Right ventricle myocardium superior (tissue), 1 donor: ENCODE measurements around the gene TMEM141. TPM values are rescaled to one million over a fixed set of nuclear protein-coding genes. Genes with fewer than 3 reads are reported as not detected.
"Not testable (repeated sequence)": the region's sequence is repeated elsewhere in the genome, so short reads cannot be mapped to it uniquely, and the experiment has no call there.

ENCODE experiments used
- ATAC-seq: fragments of 200-7000 bp; cut with Tn5 transposase; one replicate; pipeline ENCODE4 v1.9.1; 2020; ENCODE audit warnings: mild to moderate bottlenecking; ENCODE audit not compliant: poor library complexity
- DNase-seq: peaks from one replicate; pipeline ENCODE4 v3.0.0-alpha.2; 2020
- intact Hi-C: fragments of 100-400 bp; cut with DNase I; formaldehyde crosslinking; loops from one replicate; pipeline ENCODE4 v1.11.2; 2022
- total RNA-seq: library from RNA; stranded (reverse); fragmentation: NEBNext Ultra II Directional; extraction: Animal tissue kit (Norgen Biotek cat#: 25700); gene quantifications from one replicate; pipeline ENCODE4 v1.2.1, GENCODE V29; 2021
- donor health status: DM: no; HTN: yes; CAD: no; lungs with severe emphysema.

The TMEM141 gene
- total RNA-seq, 1 donor from 2014 or later = 70.9 TPM

DNA sequence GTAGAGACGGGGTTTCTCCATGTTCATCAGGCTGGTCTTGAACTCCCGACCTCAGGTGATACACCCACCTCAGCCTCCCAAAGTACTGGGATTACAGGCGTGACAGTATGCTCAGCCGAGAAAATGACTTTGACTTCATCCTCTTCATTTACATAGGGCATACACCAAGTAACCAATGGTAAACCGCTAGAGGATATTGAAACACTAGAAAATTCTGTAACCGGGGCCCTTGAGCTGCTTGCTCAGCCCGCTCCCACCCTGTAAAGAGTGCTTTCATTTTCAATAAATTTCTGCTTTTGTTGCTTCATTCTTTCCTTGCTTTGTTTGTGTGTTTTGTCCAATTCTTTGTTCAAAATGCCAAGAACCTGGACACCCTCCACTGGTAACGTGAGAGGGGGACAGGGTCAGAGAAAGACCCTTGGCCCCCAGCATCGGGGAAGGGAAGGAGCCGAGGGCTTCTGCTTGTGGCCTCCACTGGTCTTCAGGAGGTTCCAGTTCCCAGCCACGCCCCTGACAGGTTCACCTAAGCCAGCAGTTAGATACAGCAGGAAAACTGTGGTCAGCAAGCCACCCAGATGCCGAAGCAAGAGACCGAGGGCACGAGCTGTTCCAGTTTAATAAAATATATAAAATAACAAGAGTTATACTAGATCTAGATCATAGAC, 25.3 kb upstream of the TMEM141 start:
- ATAC-seq, DNase-seq, intact Hi-C loops: not testable (repeated sequence)

DNA sequence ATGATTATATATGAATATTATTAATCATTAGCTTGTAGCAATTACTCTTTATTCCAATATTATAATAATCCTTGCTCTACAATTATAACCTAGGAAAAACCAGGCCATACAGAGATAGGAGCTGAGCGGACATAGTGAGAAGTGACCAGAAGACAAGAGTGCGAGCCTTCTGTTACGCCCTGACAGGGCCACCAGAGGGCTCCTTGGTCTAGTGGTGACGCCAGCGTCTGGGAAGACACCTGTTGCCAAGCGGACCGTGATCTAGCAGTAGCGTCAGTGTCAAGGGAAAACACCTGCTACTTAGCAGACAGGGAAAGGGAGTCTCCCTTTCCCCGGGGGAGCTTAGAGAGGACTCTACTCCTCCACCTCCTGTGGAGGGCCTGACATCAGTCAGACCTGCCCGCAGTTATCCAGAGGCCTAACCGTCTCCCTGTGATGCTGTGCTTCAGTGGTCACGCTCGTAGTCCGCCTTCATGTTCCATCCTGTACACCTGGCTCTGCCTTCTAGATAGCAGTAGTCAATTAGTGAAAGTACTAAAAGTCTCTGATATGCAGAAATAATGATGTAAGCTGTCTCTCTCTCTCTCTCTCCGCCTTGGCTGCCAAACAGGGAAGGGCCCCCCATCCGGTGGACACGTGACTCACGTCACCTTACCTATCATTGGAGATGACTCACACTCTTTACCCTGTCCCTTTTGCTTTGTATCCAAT, 24.6 kb upstream of the TMEM141 start:
- DNase-seq = peak; percentile 71
- intact Hi-C loops, ATAC-seq: not testable (repeated sequence)

- ATAC-seq (peak; percentile 46), DNase-seq (no peak)
- intact Hi-C loops = no loop called here
Measured at GRCh38 chr9:136769710-136770191, 21.4 kb upstream of the TMEM141 start.

DNA sequence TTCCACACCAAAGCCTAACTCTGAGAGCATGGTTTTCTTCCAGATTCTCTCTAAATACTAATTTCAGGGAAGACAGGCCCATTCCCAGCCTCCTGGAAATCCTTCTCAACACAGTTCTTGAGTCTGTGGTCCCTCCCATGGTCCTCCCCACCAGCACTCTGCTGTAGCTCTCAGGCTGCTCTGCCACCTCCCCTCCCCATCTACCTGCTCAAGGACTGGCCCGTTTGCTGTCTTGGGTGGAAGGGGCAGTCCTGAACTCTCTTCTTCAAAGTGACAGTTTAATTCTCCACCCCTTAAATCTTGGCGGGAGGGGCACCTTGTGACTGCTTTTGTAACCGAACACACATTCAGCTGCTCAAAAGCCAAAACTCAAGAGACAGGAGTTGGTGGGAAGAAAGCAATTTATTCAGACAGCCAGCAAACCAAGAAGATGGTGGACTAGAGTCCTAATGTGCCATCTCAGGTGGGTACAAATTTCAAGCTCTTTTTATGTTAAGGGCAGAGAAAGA, 19.2 kb upstream of the TMEM141 start:
- DNase-seq = no peak
- no peak for ATAC-seq
- intact Hi-C loops = no loop called here

- intact Hi-C loops = no loop called here
- no peak for DNase-seq
- peak; percentile 52 for ATAC-seq
Measured at GRCh38 chr9:136773386-136774044, 17.6 kb upstream of the TMEM141 start.

GRCh38 chr9:136774416-136775045, 16.6 kb upstream of the TMEM141 start:
- no peak for DNase-seq
- no peak for ATAC-seq
- intact Hi-C loops = no loop called here

DNA sequence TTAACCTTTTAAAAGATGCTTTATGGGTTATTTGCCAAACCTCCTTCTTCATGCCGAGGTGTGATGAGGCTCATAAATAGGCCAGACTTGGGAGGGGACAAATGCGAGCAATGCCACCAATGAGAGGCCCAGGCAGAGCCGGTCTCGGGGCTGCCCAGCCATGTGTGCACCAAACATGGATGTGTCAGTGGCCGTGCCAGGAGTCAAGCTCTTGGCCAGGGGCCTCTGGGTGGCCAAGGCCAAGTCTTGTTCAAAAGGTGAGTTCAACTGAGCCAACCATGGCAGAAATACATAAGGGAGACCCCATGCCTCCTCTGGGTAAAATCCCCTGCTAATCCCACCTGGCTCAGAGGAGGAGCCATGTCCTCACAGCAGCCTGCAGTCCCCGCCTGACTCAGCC, 16.0 kb upstream of the TMEM141 start:
- intact Hi-C loops = no loop called here
- no peak for DNase-seq
- no peak for ATAC-seq

DNA sequence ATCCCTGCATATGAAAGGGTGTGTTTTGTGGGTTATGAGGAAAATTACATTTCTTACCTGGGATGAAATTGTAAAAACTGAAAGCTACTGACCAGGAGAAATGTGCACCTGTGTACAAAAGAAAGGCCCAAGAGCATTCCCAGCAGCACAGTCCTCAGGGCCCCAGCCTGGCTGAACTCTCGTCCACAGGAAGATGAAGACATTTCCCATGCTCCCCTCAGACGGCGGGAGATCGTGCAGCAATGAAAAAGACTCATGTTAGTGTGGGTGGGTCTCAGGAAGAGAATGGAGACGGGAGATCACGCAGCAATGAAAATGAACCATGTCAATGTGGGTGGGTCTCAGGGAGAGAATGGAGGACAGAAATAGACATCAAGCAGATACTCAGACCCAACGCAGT, 14.2 kb upstream of the TMEM141 start:
- intact Hi-C loops = no loop called here
- DNase-seq = no peak
- ATAC-seq = no peak

- DNase-seq (no peak), ATAC-seq (no peak)
- intact Hi-C loops = no loop called here
Measured at GRCh38 chr9:136777359-136777758, 13.8 kb upstream of the TMEM141 start.

GRCh38 chr9:136779808-136780207, 11.3 kb upstream of the TMEM141 start:
- DNase-seq (no peak), ATAC-seq (no peak)
- intact Hi-C loops = no loop called here

DNA sequence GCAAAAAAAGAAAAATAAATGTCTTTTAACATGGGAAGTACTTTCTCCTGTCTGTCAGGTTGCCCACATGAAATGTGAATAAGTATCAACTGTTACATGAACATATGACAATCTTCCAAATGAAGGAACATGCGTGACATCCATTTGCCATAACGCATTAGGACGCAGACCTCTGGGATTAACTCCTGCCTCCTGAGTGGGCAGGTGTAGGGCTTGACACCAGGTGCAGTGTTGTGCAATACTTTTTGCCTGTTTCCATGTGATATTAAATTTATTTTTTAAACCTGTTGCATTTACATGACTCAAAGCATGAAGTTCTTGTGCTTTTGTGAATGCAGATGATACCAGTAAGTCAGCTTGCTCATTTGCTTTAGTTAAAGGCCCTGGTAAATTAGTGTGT, 8.7 kb upstream of the TMEM141 start:
- intact Hi-C loops = no loop called here
- DNase-seq (no peak), ATAC-seq (no peak)

GRCh38 chr9:136784249-136784996, 6.7 kb upstream of the TMEM141 start:
- DNase-seq (no peak), ATAC-seq (no peak)
- intact Hi-C loops = no loop called here

DNA sequence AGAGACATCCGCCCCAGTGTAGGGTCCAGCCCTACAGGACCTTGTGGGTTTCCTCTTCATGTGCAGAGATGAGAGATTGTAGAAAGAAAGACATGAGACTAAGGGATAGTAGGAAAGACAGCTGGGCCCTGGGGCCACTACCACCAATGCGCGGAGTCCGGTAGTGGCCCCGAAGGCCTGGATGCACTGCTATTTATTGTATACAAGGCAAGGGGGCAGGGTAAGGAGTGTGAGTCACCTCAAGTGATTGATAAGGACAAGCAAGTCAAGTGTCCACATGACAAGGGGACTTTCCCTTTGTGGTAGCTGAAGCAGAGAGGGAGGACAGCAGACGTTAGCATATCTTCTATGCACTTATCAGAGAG, 6.2 kb upstream of the TMEM141 start:
- no peak for DNase-seq
- ATAC-seq = no peak
- intact Hi-C loops = no loop called here

DNA sequence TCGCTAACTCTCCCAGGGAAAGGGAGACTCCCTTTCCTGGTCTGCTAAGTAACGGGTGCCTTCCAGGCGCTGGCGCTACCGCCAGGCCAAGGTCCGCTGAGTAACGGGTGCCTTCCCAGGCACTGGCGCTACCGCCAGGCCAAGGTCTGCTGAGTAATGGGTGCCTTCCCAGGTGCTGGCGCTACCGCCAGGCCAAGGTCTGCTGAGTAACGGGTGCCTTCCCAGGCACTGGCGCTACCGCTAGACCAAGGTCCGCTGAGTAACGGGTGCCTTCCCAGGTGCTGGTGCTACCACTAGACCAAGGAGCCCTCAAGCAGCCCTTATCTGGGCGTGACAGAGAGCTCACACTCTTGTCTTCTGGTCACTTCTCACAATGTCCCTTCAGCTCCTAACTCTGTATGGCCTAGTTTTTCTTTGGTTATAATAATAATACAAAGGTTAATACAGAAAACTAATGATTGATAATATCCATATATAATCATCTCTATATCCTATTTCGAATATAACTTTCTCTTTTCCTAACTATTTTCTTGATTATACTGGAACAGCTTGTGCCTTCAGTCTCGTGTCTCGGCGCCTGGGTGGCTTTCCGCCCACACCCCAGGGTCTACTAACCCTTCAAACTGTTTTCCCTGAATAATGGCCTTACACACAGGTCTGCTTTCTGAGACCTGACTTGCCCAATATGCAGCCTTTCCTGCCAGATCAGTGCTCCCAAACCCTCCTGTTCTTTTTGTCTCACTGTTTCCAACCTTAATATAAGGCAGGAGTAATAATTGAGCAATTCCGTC, 5.4 kb upstream of the TMEM141 start:
- intact Hi-C loops, ATAC-seq, DNase-seq: not testable (repeated sequence)

GRCh38 chr9:136786451-136786850, 4.7 kb upstream of the TMEM141 start:
- no peak for DNase-seq
- intact Hi-C loops = no loop called here
- no peak for ATAC-seq

GRCh38 chr9:136786983-136787382, 4.2 kb upstream of the TMEM141 start:
- not testable (repeated sequence) for ATAC-seq, DNase-seq
- intact Hi-C loops = loop anchor here (1.0 kb wide), 1 partner anchor 248 kb away; no protein-coding TSS in a partner anchor

DNA sequence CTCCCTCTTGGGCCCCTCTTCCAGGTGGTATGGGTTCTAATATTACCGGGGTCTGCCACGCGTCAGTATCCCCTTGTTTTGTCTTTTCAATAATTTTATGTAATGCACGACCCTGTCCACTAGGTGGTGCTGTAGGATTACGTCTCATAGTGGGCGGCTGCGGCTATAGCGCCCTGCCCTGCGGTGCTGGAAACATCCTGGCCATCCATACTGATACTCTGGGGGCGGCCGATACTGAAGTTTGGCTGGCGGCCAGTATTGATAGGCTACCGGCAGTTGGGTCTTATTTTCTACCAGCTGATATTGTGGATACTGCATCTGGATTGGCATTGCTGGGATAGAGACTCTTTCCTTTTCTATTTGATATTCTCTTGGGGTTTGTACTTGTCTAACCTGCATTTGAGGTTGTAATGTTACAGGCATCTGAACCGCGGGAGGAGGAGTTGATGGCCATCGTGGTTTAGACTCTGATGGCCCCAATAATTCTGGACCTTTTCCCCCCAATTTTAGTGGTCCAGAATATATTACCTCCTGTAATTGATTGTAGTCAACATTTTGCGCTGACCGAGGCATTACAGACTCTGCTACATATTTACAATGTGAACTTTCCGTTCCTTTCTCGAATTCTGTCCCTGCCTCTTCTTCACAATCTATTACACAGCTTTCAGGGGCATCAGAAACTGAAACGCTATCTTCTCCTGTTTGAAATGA, 3.3 kb upstream of the TMEM141 start:
- intact Hi-C loops = loop anchor here (1.0 kb wide), 1 partner anchor 247 kb away; no protein-coding TSS in a partner anchor
- ATAC-seq = no peak

More for the DNA sequence above, 3.3 kb upstream of the TMEM141 start:
- DNase-seq = peak; percentile 75
